ENCODE data around the gene EZH1.

Gene EZH1

DNA sequence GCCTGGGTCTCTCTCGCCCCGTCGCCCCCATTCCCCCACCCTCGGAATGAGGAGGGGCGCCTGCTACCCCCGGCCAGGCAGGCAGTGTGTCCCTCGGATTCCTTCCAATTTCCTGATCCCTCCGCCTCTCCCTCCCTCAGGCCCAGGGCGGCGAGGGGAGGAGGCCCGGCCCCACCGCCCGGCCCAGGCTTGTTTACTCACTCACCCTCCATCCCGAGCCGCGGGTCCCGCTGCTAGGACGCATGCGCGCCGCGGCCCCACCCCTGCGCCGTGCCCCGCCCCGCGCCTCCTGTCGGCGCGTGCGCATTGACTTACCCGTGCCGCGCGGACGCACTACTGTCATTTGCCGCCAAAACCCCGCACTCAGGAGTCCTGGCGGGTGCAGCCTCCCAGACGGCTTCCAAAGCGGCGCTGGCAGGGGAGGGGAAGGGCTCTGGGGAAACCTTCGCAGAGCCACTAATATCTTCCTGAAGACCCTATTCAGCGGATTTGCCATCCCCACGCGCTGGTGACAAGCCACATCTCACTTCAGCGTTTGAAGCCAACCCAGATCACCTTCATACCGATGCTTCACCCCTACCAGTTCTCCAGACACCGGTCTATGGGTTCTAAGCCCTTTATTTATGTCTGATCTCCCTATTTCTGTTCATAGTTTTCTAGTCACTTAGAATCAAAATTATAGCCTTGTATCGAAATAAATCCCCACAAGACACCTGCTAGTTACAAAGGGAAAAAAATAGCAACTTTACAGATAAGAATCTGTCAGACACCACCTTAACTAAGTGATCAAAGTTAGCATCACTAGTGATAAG, at the start of gene EZH1:
Gene EZH1, minus strand, starts transcription at position 235 of the 812 bp plus-strand sequence. CDS start 16,099 bp downstream, outside the sequence.
- DNase-seq, result peak in 55 of 56 donors; percentile 22 to 91 (median 85)

DNA sequence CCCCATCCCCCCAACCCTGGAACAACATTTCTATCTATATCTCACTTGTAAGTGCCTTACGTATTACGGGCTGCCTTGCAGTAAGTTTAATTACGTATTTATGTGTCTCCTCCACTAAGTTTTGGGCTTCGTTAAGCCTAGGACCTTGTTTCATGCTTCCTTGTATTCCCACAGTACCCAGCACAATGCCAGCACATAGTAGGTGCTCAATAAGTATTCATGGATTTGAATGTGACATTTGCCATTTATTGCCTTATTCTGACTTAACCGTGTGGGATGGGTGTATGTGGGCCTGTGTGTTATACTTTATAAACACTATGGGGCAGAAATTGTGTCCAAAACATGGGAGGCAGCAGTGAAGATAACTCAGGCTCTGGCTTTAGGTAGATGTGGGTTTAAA, 47.7 kb upstream of the EZH1 start:
- no peak for DNase-seq

DNA sequence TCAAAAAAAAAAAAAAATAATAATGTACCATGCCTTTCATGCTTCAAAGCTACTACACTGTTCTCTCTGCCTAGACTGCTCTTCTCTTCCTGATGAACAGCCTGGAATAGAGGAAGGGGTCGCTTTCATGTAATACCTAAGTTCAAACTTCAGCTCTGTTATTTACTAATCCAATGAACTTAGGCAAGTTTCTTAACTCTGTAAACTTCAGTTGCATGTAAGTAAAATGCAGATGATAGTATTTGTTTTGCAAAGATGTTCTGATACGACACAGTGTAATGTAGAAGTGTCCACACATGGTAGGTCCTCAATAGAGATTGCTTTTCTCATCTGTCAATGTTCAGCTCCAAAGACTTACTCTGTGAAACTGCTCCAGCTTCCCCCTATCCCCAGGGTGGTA, 47.1 kb upstream of the EZH1 start:
- DNase-seq, result no peak

GRCh38 chr17:42787266-42787665, 42.4 kb upstream of the EZH1 start:
- no peak for DNase-seq

DNA sequence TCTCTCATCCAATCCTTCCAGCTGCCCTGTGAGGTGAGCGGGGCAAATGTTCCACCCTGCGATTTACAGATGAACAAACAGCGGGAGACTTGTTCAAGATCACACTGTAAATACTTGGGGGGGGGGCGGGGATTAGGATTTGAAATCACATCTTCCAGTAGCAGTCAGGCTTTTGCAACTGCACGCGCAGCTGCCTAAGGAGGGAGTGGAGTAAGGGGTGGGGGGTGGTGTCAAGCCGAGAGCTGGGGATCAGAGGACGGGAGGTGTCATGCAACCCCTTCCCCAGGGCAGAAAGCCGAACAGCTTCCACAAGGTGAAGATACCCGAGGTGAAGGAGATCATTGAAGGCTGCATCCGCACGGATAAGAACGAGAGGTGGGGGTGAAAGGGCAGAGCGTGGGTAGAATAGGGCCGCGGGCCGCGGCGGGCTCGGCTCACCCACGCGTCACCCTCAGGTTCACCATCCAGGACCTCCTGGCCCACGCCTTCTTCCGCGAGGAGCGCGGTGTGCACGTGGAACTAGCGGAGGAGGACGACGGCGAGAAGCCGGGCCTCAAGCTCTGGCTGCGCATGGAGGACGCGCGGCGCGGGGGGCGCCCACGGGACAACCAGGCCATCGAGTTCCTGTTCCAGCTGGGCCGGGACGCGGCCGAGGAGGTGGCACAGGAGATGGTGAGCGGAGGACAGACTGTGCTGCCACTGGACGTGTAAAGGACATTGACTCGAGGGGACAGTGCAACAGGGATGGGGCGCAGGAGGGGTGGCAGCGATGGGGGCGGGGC, 40.2 kb upstream of the EZH1 start:
- no peak for DNase-seq

GRCh38 chr17:42784409-42784808, 39.6 kb upstream of the EZH1 start:
- DNase-seq, result no peak

- DNase-seq, result no peak
Measured at GRCh38 chr17:42783791-42784138, 38.9 kb upstream of the EZH1 start.

GRCh38 chr17:42783062-42783790, 38.4 kb upstream of the EZH1 start:
- no peak for DNase-seq

DNA sequence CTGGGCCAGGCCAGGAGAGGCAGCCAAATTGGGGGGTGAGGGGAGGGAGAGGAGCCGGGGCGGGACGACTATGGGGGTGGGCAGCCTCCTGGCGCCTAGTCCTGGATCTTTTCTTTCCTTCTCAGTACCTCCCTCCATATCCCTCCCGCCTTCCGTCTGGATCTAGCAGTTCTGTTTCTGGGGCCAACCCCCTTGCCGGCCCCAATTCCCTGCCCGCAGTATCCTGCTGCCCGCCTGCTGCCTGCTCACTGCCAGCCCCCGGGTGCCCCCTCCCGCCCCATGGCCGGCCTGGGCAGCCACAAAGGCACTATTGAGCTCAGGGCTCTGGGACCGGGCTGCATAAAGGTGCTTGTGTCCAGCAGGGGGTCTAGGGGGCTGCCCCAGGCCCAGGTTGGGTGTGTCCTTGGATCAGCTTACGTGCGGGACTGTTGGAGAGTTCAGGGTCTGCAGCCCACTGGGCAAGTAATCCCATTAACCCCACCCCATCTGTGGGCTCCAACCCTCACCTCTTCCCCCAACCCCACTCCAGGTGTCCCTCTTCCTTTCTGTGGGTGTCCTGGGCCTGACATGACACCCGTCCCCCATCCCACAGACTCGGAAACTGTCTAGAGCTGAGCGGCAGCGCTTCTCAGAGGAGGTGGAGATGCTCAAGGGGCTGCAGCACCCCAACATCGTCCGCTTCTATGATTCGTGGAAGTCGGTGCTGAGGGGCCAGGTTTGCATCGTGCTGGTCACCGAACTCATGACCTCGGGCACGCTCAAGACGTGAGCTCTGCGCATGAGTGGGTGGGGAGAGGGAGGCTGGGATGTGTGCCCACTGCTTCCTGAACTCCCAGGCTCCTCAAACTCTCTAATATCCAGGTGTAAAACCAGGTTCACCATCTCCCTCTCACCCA, 37.6 kb upstream of the EZH1 start:
- DNase-seq, result peak in 2 of 56 donors; percentile 13 to 33

GRCh38 chr17:42781639-42782165, 36.9 kb upstream of the EZH1 start:
- DNase-seq, result no peak

DNA sequence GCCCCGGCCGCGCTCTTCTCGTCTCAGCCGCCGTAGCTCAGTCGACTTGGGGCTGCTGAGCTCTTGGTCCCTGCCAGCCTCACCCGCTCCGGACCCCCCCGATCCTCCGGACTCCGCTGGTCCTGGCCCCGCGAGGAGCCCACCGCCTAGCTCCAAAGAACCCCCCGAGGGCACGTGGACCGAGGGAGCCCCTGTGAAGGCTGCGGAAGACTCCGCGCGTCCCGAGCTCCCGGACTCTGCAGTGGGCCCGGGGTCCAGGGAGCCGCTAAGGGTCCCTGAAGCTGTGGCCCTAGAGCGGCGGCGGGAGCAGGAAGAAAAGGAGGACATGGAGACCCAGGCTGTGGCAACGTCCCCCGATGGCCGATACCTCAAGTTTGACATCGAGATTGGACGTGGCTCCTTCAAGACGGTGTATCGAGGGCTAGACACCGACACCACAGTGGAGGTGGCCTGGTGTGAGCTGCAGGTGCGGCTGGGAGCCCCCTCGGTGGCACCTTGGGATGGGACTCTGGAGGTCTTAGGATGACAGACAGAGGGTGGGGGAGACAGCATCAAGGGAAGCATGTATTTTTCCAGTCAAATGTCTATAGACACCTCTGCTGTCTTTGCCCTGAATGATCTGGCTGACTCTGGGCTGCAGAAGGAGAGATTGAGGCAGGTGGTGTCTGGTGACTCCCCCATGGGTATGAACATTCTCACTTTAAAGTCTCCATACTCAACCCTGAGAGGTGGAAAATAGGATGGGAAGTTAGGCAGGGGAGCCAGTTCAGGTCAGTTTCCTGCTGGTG, 36.2 kb upstream of the EZH1 start:
- no peak for DNase-seq

GRCh38 chr17:42779936-42780850, 35.4 kb upstream of the EZH1 start, which contains the start of gene WNK4:
Gene WNK4, plus strand, starts transcription at chr17:42780610. Its CDS starts 89 bp downstream, at chr17:42780699.
- DNase-seq, result peak in 1 of 56 donors; percentile 17

- no peak for DNase-seq
Measured at GRCh38 chr17:42779304-42779935, 34.6 kb upstream of the EZH1 start.

DNA sequence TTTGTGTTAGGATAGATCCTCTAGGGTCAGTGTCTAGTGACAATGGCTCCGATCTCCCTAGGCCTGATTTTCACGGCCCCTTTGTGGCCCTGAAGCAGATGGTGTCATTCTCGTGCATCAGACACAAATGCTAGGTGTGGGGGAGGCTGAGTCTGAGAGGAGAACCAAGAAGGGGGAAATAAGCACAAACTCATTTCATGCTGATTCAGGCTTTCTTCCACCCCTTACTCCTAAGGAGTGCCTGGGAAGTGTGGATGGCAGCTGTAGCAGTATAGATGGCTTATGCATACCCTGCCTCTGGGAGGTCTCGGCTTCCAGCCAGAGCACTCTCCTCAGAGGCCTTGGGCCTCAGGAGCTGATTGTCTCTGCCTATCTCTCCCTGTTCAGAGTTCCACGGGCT, 33.7 kb upstream of the EZH1 start:
- no peak for DNase-seq

- DNase-seq, result no peak
Measured at GRCh38 chr17:42775534-42776098, 30.8 kb upstream of the EZH1 start.

- DNase-seq, result no peak
Measured at GRCh38 chr17:42774066-42774745, 29.4 kb upstream of the EZH1 start.

All from nucleus accumbens (tissue), 56 donors.